Measurements from ENCODE around the gene DOCK4. TPM values are rescaled to one million over a fixed set of nuclear protein-coding genes. Genes with fewer than 3 reads are reported as not detected.

Gene DOCK4
- total RNA-seq, 2 experiments from 2014 or later, result 1.4 to 1.7 TPM

GRCh38 chr7:112174192-112174591 is 32.0 kb downstream of the DOCK4 start:
- H3K4me1 Mint-ChIP-seq, result no peaks in the 10 kb centered on the region
- DNase-seq (no peak), ATAC-seq (ENCODE audit: low read depth) (no peak)
- no peak overlapping the region for H3K4me3 Mint-ChIP-seq
- no peaks in the 10 kb centered on the region for H3K36me3 Mint-ChIP-seq
- H3K27ac Mint-ChIP-seq, result no peak overlapping the region
- no peaks in the 10 kb centered on the region for H3K9me3 Mint-ChIP-seq
- H3K27me3 Mint-ChIP-seq, result peaks cover 16% of the 10 kb centered on the region
- POLR2A ChIA-PET, result no interaction called here

DNA sequence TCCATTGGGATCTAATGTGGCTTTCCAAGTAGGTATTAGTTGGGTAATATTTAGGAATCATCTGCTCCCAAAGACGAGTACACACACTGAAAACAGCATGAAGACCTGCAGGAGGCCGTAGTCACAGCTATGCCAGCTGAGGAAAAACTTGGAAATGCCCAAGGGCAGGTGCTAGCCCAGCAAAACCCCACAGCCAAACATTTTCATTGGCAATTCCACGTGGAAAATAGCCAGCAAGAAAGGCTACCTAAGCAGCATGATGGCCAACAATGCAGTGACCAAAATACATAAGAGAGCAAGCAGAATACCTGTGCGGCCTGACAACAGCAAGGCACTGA is 32.7 kb downstream of the DOCK4 start:
- no peaks in the 10 kb centered on the region for H3K9me3 Mint-ChIP-seq
- POLR2A ChIA-PET, result no interaction called here
- peaks cover 15% of the 10 kb centered on the region for H3K27me3 Mint-ChIP-seq
- H3K27ac Mint-ChIP-seq, result no peak overlapping the region
- no peak overlapping the region for H3K4me3 Mint-ChIP-seq
- no peaks in the 10 kb centered on the region for H3K36me3 Mint-ChIP-seq
- DNase-seq, result no peak
- ATAC-seq (ENCODE audit: low read depth), result no peak
- H3K4me1 Mint-ChIP-seq, result no peaks in the 10 kb centered on the region

- Mint-ChIP-seq H3K9me3 (no peaks in the 10 kb centered on the region), H3K4me3 (no peak overlapping the region), H3K27me3 (peaks cover 15% of the 10 kb centered on the region), H3K36me3 (no peaks in the 10 kb centered on the region), H3K27ac (no peak overlapping the region), H3K4me1 (no peaks in the 10 kb centered on the region)
- DNase-seq (no peak), ATAC-seq (ENCODE audit: low read depth) (no peak)
- POLR2A ChIA-PET, result no interaction called here
Measured at GRCh38 chr7:112172870-112173567, 33.2 kb downstream of the DOCK4 start.

- POLR2A ChIA-PET, result no interaction called here
- Mint-ChIP-seq H3K4me1 (no peaks in the 10 kb centered on the region), H3K9me3 (no peaks in the 10 kb centered on the region), H3K36me3 (no peaks in the 10 kb centered on the region), H3K27ac (no peak overlapping the region), H3K4me3 (no peak overlapping the region), H3K27me3 (peaks cover 15% of the 10 kb centered on the region)
- DNase-seq (no peak), ATAC-seq (ENCODE audit: low read depth) (no peak)
Measured at GRCh38 chr7:112171673-112172072, 34.5 kb downstream of the DOCK4 start.

- no peak for ATAC-seq (ENCODE audit: low read depth)
- H3K27me3 Mint-ChIP-seq, result peaks cover 9% of the 10 kb centered on the region
- no peak overlapping the region for H3K4me3 Mint-ChIP-seq
- no peaks in the 10 kb centered on the region for H3K4me1 Mint-ChIP-seq
- POLR2A ChIA-PET, result no interaction called here
- DNase-seq, result no peak
- H3K36me3 Mint-ChIP-seq, result no peaks in the 10 kb centered on the region
- H3K9me3 Mint-ChIP-seq, result no peaks in the 10 kb centered on the region
- H3K27ac Mint-ChIP-seq, result no peak overlapping the region
Measured at GRCh38 chr7:112168915-112169314, 37.3 kb downstream of the DOCK4 start.

DNA sequence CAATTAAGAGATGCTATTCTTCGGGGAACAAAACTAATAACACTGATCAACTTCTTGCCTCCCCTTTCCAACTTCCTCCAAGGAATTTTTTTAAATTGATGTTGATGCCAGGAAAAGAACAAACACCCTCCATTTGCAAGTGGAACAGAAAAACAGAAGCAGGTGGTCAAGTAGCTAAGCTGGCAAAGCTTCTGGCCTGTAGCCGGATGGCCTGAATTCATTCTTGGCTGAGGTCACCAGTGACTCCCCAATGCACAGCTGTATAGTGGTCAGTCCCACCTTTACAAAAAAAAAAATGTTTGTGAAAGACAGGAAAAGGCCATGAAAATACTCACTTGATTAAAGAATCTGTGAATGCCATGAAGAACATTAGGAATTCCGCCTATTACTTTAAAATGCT is 39.1 kb downstream of the DOCK4 start:
- no peaks in the 10 kb centered on the region for H3K4me1 Mint-ChIP-seq
- H3K27ac Mint-ChIP-seq, result no peak overlapping the region
- peaks cover 12% of the 10 kb centered on the region for H3K27me3 Mint-ChIP-seq
- POLR2A ChIA-PET, result no interaction called here
- DNase-seq, result no peak
- no peak overlapping the region for H3K4me3 Mint-ChIP-seq
- H3K36me3 Mint-ChIP-seq, result no peaks in the 10 kb centered on the region
- no peak for ATAC-seq (ENCODE audit: low read depth)
- no peaks in the 10 kb centered on the region for H3K9me3 Mint-ChIP-seq

DNA sequence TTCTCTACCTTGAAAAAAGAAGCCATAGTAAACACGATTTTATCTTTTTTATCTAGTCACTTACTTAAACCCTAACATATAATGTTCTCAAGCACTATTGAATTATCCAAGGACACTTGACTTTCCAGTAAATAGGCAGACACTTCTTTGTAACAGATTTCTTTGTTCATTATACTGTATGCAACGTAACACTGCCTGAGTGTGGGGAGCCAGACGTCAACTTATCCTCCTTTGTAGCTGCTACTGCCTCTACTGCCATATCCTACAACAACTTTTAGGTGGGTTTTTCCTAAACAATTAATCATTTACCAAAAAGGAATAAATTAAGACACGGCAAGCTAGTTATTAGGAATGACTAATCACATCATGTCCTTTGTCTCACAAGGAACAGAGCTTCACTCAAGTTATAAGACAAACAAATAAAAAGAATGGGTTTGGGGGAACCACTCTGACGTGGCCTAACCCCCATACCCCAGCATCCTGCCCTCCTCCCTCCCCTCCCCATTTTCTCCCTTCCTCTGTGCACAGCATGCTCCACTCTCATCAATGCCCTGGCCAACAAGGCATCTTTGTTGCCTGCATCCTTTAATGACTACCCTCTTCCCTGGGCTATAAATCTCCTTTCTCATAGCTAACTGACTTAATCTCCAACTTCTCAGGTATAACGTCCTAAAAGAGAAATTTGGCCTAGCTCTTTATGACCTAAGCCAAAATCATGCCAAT is 43.3 kb downstream of the DOCK4 start:
- H3K4me1 Mint-ChIP-seq, result no peaks in the 10 kb centered on the region
- no peaks in the 10 kb centered on the region for H3K9me3 Mint-ChIP-seq
- no peaks in the 10 kb centered on the region for H3K36me3 Mint-ChIP-seq
- ATAC-seq (ENCODE audit: low read depth) (no peak), DNase-seq (no peak)
- H3K27ac Mint-ChIP-seq, result no peak overlapping the region
- POLR2A ChIA-PET, result no interaction called here
- no peak overlapping the region for H3K4me3 Mint-ChIP-seq
- H3K27me3 Mint-ChIP-seq, result peaks cover 19% of the 10 kb centered on the region

DNA sequence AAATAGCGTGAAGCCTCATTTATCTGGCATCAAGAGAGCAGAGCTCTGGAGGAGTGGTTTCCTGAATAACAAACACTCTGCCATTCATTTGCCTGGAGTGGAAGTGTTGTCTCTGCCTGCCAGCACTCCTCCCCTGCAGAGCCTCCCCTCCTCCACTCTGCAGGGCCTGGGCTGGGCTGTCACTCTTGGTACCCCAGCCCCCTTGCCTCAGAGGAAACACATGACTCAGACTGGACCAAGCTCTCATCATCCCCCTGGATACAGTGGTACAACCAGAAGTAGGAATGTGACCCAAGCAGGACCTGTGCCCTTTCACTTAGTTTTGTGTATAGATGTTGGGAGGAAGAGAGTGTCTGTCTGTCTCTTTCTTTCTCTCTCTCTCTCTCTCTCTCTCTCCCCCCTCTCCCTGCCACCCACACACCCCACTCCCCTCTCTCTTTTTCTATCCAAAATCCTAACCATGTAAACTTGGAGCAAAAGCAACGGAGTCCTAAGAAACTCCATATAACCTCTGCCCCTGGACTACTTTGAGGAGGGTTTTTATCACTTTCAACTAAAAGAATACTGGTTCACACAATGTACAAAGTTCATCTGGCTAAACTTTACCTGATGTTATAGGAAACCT is 43.9 kb downstream of the DOCK4 start:
- DNase-seq (no peak), ATAC-seq (ENCODE audit: low read depth) (no peak)
- no peaks in the 10 kb centered on the region for H3K9me3 Mint-ChIP-seq
- H3K4me1 Mint-ChIP-seq, result no peaks in the 10 kb centered on the region
- POLR2A ChIA-PET, result no interaction called here
- peaks cover 22% of the 10 kb centered on the region for H3K27me3 Mint-ChIP-seq
- no peak overlapping the region for H3K27ac Mint-ChIP-seq
- H3K36me3 Mint-ChIP-seq, result no peaks in the 10 kb centered on the region
- H3K4me3 Mint-ChIP-seq, result no peak overlapping the region

- Mint-ChIP-seq H3K4me3 (no peak overlapping the region), H3K36me3 (no peaks in the 10 kb centered on the region), H3K27me3 (peaks cover 27% of the 10 kb centered on the region), H3K27ac (no peak overlapping the region), H3K9me3 (no peaks in the 10 kb centered on the region), H3K4me1 (no peaks in the 10 kb centered on the region)
- POLR2A ChIA-PET, result no interaction called here
- ATAC-seq (ENCODE audit: low read depth) (no peak), DNase-seq (no peak)
Measured at GRCh38 chr7:112161253-112162141, 44.7 kb downstream of the DOCK4 start.

DNA sequence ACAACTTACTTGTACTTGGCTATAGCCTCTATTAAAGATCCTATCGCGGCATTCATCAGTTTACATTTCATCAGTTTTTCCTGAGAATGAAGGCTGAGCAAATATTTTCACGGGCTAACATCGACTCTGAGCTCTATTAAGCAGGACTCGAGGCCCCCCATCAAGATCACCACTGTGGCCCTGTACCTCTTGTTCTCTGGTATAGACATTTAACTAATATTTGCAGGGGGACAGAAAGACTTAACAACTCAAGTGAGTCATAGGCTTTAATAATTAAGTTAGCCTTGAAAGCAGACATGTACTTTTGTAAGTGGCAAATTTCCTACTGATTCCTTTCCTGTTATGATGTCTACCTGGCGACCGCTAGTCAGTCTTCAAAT is 45.4 kb downstream of the DOCK4 start:
- no peak for ATAC-seq (ENCODE audit: low read depth)
- H3K27ac Mint-ChIP-seq, result no peak overlapping the region

DNA sequence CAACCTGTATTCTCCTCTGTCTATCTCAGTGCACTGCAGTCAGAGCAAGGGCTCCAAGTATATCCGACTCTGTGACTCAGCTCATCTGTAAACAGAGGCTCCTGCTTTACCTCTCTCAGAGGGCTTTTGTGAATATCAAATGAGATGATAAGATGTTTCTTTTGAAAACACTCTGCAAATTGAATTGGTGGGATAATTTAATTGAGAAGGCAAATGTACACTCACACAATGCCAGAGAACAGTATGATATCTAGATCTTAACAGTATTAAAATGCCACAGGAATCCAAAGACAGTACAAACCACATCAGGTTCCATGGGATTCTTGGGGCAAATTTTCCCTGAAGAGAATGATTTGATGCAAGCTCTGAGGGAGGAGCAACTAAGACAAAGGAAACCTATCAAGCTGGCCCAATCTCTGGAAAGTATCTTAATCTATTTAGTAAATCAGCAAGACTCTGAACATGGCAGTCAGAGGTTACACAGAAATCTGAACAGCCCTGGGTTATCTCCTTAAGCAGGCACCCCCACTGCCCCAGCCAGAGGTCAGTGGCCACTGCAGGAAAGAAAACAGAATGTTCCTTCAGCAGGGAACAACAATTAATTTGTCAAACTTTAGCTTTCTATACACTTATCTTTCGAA is 45.9 kb downstream of the DOCK4 start:
- Mint-ChIP-seq H3K27me3 (peaks cover 30% of the 10 kb centered on the region), H3K27ac (no peak overlapping the region), H3K9me3 (no peaks in the 10 kb centered on the region), H3K4me1 (no peaks in the 10 kb centered on the region), H3K36me3 (no peaks in the 10 kb centered on the region), H3K4me3 (no peak overlapping the region)
- ATAC-seq (ENCODE audit: low read depth) (no peak), DNase-seq (no peak)
- POLR2A ChIA-PET, result no interaction called here

More for the DNA sequence above, 45.4 kb downstream of the DOCK4 start:
- Mint-ChIP-seq H3K4me1 (no peaks in the 10 kb centered on the region), H3K9me3 (no peaks in the 10 kb centered on the region), H3K36me3 (no peaks in the 10 kb centered on the region), H3K27me3 (peaks cover 27% of the 10 kb centered on the region), H3K4me3 (no peak overlapping the region)
- POLR2A ChIA-PET, result no interaction called here
- DNase-seq, result no peak

- ATAC-seq (ENCODE audit: low read depth), result no peak
- POLR2A ChIA-PET, result no interaction called here
Measured at GRCh38 chr7:112159351-112159750, 46.8 kb downstream of the DOCK4 start.

GRCh38 chr7:112157072-112157471 is 49.1 kb downstream of the DOCK4 start:
- POLR2A ChIA-PET, result no interaction called here
- H3K27me3 Mint-ChIP-seq, result peaks cover 27% of the 10 kb centered on the region
- no peaks in the 10 kb centered on the region for H3K9me3 Mint-ChIP-seq
- H3K27ac Mint-ChIP-seq, result no peak overlapping the region
- no peak for ATAC-seq (ENCODE audit: low read depth)
- no peak overlapping the region for H3K4me3 Mint-ChIP-seq
- H3K4me1 Mint-ChIP-seq, result no peaks in the 10 kb centered on the region
- H3K36me3 Mint-ChIP-seq, result no peaks in the 10 kb centered on the region
- no peak for DNase-seq

More at GRCh38 chr7:112159351-112159750, 46.8 kb downstream of the DOCK4 start:
- DNase-seq, result no peak
- peaks cover 30% of the 10 kb centered on the region for H3K27me3 Mint-ChIP-seq
- no peaks in the 10 kb centered on the region for H3K36me3 Mint-ChIP-seq
- no peak overlapping the region for H3K4me3 Mint-ChIP-seq
- no peak overlapping the region for H3K27ac Mint-ChIP-seq
- no peaks in the 10 kb centered on the region for H3K9me3 Mint-ChIP-seq
- no peaks in the 10 kb centered on the region for H3K4me1 Mint-ChIP-seq

Measured in activated naive CD8-positive, alpha-beta T cell treated with anti-CD3 and anti-CD28 coated beads, Interleukin-2, amount 10 ng/mL, durations not matched to agents 7 days and 5 days (primary cell).